HuH-7 (cell line): Measurements from ENCODE around the gene NDUFS3.
"Not testable (repeated sequence)": the region's sequence is repeated elsewhere in the genome, so short reads cannot be mapped to it uniquely, and the experiment has no call there.

ENCODE experiments used
- DNase-seq: peaks from one replicate; pipeline ENCODE4 v3.0.0; 2011; ENCODE audit warnings: low spot score

The NDUFS3 gene

GRCh38 chr11:47560426-47560825 lies 18.4 kb upstream of the NDUFS3 start:
- no peak for DNase-seq

- not testable (repeated sequence) for DNase-seq
Measured at GRCh38 chr11:47562393-47562792, 16.5 kb upstream of the NDUFS3 start.

GRCh38 chr11:47564366-47564765 lies 14.5 kb upstream of the NDUFS3 start:
- DNase-seq: not testable (repeated sequence)

- no peak for DNase-seq
Measured at GRCh38 chr11:47564933-47565339, 13.9 kb upstream of the NDUFS3 start.

GRCh38 chr11:47565340-47566148 lies 13.3 kb upstream of the NDUFS3 start, which contains the start of gene PTPMT1:
Gene PTPMT1 (plus strand): TSS chr11:47565599. CDS start chr11:47565623, 24 bp downstream.
- peak; percentile 81 for DNase-seq

- no peak for DNase-seq
Measured at GRCh38 chr11:47566149-47566698, 12.7 kb upstream of the NDUFS3 start.

GRCh38 chr11:47569646-47570045 lies 9.2 kb upstream of the NDUFS3 start:
- DNase-seq: no peak

GRCh38 chr11:47570651-47571356 lies 8.1 kb upstream of the NDUFS3 start:
- DNase-seq: no peak

GRCh38 chr11:47571357-47571729 lies 7.5 kb upstream of the NDUFS3 start:
- no peak for DNase-seq

GRCh38 chr11:47571895-47572294 lies 7.0 kb upstream of the NDUFS3 start:
- no peak for DNase-seq

- DNase-seq: no peak
Measured at GRCh38 chr11:47572715-47573255, 6.1 kb upstream of the NDUFS3 start.

GRCh38 chr11:47573321-47573720 lies 5.6 kb upstream of the NDUFS3 start:
- DNase-seq: no peak

- DNase-seq: no peak
Measured at GRCh38 chr11:47577460-47578041, 1.3 kb upstream of the NDUFS3 start.

- DNase-seq: no peak
Measured at GRCh38 chr11:47583844-47584243, 5.0 kb downstream of the NDUFS3 start.

GRCh38 chr11:47586098-47586855 lies 7.4 kb downstream of the NDUFS3 start, which contains the start of gene FAM180B:
Gene FAM180B (plus strand): TSS chr11:47586678. CDS start chr11:47586769, 91 bp downstream.
- no peak for DNase-seq

- DNase-seq: no peak
Measured at GRCh38 chr11:47587039-47587716, 8.3 kb downstream of the NDUFS3 start.

GRCh38 chr11:47587723-47588326 lies 9.0 kb downstream of the NDUFS3 start:
- DNase-seq: no peak

GRCh38 chr11:47589118-47589517 lies 10.2 kb downstream of the NDUFS3 start:
- DNase-seq: no peak

GRCh38 chr11:47589584-47589976 lies 10.7 kb downstream of the NDUFS3 start:
- DNase-seq: no peak
